Astrocyte of the cerebellum (primary cell): ENCODE data around the gene NF2.

ENCODE experiments used
- DNase-seq: peaks from one replicate; pipeline ENCODE4 v3.0.0-alpha.2; 2011; ENCODE audit warnings: low read depth
- H3K4me3 ChIP-seq: 2 replicates; pipeline ENCODE4 v1.5.1; 2011; ENCODE audit warnings: mild to moderate bottlenecking, low read depth, low read length, moderate library complexity
- in situ Hi-C: cut with HindIII; loops from 2 replicates; pipeline ENCODE4 v1.10.0; 2017; ENCODE audit warnings: low sequenced_read_pairs
- TF ChIP-seq, protein P1 (sequence below): IDR thresholded peaks from 2 replicates; pipeline ENCODE4 v1.5.1; 2012; ENCODE audit warnings: low read length, low read depth, moderate library complexity, mild to moderate bottlenecking; ENCODE audit errors: missing control alignments

NF2 gene

DNA sequence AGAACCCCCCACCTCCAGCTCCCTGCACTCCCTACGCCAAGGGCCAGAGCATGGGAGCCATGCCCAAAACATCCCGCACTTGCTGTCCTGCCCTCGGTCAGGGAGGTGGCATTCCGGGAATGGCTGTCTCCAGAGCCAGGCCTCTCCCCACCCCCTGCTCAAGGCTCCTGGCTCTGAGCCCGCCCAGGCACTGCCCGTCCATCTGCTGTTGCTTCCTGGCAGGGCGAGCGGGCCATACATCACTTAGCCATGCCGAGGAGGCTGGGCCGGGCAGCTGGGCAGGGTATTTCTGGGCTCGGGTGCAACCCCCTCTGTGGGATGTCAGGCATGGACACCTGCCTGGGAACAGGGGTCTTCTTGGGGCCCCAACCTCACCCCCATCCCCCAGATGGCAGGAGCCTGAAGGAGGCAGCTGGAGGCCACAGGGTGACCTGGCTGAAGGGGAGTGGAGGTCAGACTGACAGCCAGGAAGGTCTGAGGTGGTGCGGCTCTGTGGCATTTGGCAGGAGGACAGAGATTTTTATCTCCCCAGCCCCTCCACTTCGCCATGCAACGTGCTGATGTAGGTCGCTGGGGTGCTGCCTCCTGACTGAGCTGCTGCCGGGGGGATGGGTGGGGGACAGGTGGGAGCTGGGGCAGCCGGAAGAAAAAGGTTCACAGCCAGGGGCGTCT is 107.6 kb downstream of the NF2 start:
- in situ Hi-C loops: no loop called here
- no peak for DNase-seq
- TF ChIP-seq, protein P1, sequence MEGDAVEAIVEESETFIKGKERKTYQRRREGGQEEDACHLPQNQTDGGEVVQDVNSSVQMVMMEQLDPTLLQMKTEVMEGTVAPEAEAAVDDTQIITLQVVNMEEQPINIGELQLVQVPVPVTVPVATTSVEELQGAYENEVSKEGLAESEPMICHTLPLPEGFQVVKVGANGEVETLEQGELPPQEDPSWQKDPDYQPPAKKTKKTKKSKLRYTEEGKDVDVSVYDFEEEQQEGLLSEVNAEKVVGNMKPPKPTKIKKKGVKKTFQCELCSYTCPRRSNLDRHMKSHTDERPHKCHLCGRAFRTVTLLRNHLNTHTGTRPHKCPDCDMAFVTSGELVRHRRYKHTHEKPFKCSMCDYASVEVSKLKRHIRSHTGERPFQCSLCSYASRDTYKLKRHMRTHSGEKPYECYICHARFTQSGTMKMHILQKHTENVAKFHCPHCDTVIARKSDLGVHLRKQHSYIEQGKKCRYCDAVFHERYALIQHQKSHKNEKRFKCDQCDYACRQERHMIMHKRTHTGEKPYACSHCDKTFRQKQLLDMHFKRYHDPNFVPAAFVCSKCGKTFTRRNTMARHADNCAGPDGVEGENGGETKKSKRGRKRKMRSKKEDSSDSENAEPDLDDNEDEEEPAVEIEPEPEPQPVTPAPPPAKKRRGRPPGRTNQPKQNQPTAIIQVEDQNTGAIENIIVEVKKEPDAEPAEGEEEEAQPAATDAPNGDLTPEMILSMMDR: no peak
- H3K4me3 ChIP-seq: no peak overlapping the region

DNA sequence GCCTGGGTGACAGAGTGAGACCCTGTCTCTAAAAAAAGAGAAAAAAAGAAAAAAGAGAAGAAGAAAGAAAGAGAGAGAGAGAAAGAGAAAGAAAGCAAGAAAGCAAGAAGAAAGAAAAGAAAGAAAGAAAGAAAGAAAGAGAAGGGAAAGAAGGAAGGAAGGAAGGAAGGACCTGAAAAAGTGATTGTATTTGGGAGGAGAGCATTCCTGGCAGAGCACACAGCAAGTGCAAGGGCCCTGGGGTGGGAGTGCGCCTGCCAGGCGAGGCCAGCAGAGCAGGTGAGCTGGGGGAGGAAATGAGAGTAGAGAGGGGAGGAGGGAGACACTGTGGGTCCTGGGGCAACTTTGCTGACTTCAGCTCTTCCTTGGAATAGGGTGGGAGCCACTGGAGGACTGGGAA is 108.7 kb downstream of the NF2 start:
- no peak for DNase-seq
- in situ Hi-C loops: no loop called here
- no peak overlapping the region for H3K4me3 ChIP-seq
- TF ChIP-seq, protein P1: no peak

DNA sequence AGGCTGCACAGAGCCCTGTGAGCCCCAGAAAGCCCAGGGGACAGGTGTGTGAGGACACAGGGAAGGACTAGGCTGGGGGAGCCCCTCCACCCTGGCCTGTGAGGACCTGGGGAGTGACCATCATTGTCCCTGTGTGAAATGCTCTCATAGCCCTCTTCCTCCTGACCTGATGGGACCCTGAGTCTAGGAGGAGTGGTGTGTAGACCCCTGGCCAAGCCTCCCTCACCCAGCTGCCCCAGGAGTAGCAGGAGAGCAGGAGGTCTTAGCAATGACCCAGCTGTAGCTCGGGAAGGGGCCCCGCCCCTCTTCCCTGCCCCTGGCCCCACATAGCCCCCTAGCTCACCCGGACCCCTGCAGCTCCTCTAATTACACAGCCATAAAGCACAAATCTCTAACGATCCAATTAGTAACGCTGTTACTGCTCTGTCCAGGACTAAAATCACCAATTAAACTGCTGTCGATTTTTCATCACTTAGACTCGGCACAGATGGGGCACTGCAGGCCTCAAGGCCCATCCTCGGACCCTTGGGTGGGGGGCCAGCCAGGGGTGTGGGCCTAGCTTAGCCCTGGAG is 109.8 kb downstream of the NF2 start:
- DNase-seq: no peak
- TF ChIP-seq, protein P1: no peak
- in situ Hi-C loops: no loop called here
- H3K4me3 ChIP-seq: no peak overlapping the region

DNA sequence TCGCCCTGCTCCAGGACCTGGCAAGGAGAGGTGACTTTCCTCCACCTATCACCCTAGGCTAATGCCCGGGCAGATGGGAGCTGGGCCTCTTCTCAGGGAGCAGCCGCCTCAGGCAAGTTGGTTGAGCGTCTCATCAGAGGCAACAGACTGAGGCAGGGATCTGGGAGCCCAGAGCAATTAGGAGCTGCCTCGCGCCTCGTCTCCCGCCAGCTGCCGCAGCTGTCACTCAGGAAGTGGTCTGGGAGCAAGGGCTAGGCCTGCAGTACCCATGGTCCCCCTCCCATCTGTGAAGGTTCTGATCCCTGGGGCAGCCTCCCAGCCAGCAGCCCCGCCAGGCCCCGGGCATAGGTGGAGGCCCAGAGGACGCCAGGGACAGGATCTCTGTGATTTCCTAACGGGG is 111.8 kb downstream of the NF2 start:
- DNase-seq: no peak
- H3K4me3 ChIP-seq: no peak overlapping the region
- in situ Hi-C loops: no loop called here
- TF ChIP-seq, protein P1: no peak

DNA sequence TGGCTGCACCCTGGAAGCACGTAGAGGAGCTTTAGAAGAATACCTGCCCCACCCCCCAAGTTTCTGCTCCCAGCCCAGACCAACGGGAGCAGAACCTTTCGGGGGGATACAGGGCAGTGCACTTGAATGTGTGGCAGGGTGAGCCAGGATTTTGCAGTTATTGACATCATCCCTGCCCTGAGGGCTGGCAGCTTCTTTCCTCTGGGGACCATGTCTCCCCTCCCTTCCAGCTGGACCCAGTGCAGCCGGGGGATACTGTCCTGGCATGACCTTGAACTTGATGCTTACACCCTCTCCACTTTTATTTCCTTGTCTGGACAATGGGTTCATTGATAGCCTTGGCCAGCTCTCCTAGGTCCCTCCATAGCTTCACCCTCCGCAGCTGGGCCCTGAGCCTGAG is 112.3 kb downstream of the NF2 start:
- no peak overlapping the region for H3K4me3 ChIP-seq
- TF ChIP-seq, protein P1: no peak
- in situ Hi-C loops: no loop called here
- DNase-seq: no peak

DNA sequence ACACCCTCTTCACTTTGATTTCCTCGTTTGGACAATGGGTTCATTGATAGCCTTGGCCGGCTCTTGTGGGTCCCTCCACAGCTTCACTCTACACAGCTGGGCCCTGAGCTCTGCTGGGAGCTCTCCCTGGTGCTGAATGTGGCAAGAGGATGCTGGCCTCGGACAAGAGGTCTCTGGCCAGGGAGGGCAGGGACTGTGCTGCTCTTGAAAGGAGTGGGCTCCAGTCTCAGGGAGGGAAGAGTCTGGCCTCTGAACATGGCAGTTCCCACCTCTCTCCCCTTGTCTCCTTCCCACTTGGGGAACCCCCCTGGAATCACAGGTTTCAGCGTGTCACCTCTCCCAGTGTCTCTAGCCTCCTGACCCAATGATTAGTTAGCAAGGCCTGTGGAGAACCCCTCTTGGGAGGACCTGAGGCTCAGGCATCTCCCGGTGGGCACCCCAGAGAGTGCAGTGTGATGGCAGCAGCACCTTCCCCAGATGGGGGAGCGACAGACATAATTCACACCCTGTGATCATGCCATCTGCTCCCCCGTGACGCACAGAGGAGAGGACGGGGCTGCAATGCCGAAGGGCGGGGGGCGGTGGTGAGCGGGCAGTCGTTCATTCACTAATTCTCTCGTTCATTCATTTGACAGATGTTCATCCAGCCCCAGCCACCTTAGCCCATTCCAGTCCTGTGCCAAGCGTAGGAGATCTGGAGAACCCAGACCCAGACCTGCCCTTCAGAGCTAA is 113.5 kb downstream of the NF2 start:
- in situ Hi-C loops: no loop called here
- no peak overlapping the region for H3K4me3 ChIP-seq
- TF ChIP-seq, protein P1: no peak
- DNase-seq: peak; percentile 74
